ENCODE data around the gene GARIN5A.
A peak's percentile ranks its signal among the peaks of the same experiment; 100 is the strongest.

DNA sequence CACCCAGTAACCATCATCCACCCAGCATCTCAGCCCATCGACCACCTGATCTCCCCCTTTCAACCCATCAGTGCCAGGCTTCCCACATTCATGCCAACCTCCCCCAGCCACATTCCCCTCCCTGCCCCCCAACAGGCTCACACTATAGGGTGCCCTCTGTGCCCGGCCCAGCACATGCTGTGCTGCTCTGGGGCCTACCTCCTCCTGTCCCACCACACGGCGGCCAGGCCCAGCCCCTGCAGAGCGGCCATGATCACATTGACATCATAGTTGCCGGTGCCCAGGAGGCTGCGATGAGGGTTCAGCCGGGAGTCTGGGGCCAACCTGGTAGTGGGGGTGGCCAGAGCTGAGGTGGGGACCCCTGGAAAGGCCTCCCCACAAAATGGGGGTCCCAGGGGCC lies 30.7 kb upstream of the GARIN5A start:
- TF ChIP-seq, protein P1, sequence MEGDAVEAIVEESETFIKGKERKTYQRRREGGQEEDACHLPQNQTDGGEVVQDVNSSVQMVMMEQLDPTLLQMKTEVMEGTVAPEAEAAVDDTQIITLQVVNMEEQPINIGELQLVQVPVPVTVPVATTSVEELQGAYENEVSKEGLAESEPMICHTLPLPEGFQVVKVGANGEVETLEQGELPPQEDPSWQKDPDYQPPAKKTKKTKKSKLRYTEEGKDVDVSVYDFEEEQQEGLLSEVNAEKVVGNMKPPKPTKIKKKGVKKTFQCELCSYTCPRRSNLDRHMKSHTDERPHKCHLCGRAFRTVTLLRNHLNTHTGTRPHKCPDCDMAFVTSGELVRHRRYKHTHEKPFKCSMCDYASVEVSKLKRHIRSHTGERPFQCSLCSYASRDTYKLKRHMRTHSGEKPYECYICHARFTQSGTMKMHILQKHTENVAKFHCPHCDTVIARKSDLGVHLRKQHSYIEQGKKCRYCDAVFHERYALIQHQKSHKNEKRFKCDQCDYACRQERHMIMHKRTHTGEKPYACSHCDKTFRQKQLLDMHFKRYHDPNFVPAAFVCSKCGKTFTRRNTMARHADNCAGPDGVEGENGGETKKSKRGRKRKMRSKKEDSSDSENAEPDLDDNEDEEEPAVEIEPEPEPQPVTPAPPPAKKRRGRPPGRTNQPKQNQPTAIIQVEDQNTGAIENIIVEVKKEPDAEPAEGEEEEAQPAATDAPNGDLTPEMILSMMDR (IDR thresholded peaks at IDR 0.05 in 8 of 11, conservative IDR thresholded peaks at IDR 0.05 in 3 of 11) = no peak
- TF ChIP-seq POLR2A (IDR thresholded peaks at IDR 0.05) (no peak), POLR2AphosphoS5 (IDR thresholded peaks at IDR 0.05) (peak in 1 of 3 donors; percentile 20)
